Skeletal muscle tissue (tissue), 4 donors: ENCODE data around the gene PLEKHG4B. TPM values are rescaled to one million over a fixed set of nuclear protein-coding genes. Genes with fewer than 3 reads are reported as not detected.
"Not testable (repeated sequence)": the region's sequence is repeated elsewhere in the genome, so short reads cannot be mapped to it uniquely, and the experiment has no call there.

Experiments
- H3K27ac ChIP-seq: one replicate; pipeline ENCODE4 v1.7.0; 2013; ENCODE audit warnings: mild to moderate bottlenecking, low read depth, low read length, inconsistent platforms
- H3K27me3 ChIP-seq, 3 donors: one replicate each; pipeline ENCODE4 v1.7.0; 2013; ENCODE audit warnings: low read length in 3 of 3; ENCODE audit not compliant: control insufficient read depth in 3 of 3, insufficient read depth in 3 of 3
- H3K36me3 ChIP-seq, 3 donors: one replicate each; pipeline ENCODE4 v1.7.0; 2013; ENCODE audit warnings: low read length in 3 of 3; ENCODE audit not compliant: control insufficient read depth in 3 of 3, insufficient read depth in 3 of 3
- H3K4me1 ChIP-seq, 3 donors: one replicate each; pipeline ENCODE4 v1.7.0; 2013; ENCODE audit warnings: low read length in 3 of 3, mild to moderate bottlenecking in 3 of 3; ENCODE audit not compliant: control insufficient read depth in 3 of 3, insufficient read depth in 3 of 3
- H3K4me3 ChIP-seq, 3 donors: one replicate each; pipeline ENCODE4 v1.7.0; 2013; ENCODE audit warnings: low read length in 3 of 3
- H3K9ac ChIP-seq, 3 donors: one replicate each; pipeline ENCODE4 v1.7.0; 2013; ENCODE audit warnings: low read length in 3 of 3, mild to moderate bottlenecking in 3 of 3, moderate library complexity in 2 of 3, low read depth in 1 of 3
- H3K9me3 ChIP-seq, 3 donors: one replicate each; pipeline ENCODE4 v1.7.0; 2013; ENCODE audit warnings: low read length in 3 of 3; ENCODE audit not compliant: control insufficient read depth in 3 of 3
- total RNA-seq: library from RNA; depleted of rRNA; stranded (reverse); fragments of >200 nt; gene quantifications from one replicate; pipeline ENCODE4 v1.2.3, GENCODE V29; 2014
- donor health status: Osteomylitis.

The PLEKHG4B gene
- total RNA-seq, 1 donor from 2014 or later: 0.52 TPM

DNA sequence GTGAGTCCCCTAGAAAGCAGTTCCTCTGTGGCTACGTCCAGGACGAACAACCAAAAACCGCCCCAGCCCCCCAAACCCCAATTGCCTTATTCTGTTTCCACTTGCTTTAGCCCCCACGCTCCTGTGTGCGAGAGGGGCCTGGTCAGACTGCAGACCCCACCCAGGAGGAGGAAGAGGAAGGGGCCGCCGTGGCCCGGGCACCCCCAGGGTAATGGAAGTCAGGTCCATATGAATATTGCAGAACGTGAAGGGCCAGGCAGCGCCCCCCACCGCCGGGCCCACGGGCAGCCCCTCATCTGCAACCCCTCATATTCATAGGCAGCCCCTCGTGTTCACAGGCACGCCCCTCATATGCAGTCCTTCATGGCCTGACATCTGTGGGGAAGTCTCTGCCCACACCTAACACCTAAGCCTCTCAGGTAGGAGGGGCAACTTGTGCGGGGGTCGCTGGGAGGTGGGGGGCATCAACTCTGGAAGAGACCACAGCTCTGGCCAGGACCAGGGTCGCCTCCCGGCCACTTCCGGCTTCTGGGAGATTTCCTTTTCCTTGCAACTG lies 37.7 kb upstream of the PLEKHG4B start:
- H3K36me3 ChIP-seq: no peaks in the 10 kb centered on the region
- no peak overlapping the region for H3K9ac ChIP-seq
- H3K9me3 ChIP-seq: peaks cover 0 to 3% (median 0%) of the 10 kb centered on the region in 3 donors
- H3K4me3 ChIP-seq: no peak overlapping the region
- peaks cover 21 to 39% (median 36%) of the 10 kb centered on the region in 3 donors for H3K27me3 ChIP-seq
- no peak overlapping the region for H3K27ac ChIP-seq
- H3K4me1 ChIP-seq: no peaks in the 10 kb centered on the region

DNA sequence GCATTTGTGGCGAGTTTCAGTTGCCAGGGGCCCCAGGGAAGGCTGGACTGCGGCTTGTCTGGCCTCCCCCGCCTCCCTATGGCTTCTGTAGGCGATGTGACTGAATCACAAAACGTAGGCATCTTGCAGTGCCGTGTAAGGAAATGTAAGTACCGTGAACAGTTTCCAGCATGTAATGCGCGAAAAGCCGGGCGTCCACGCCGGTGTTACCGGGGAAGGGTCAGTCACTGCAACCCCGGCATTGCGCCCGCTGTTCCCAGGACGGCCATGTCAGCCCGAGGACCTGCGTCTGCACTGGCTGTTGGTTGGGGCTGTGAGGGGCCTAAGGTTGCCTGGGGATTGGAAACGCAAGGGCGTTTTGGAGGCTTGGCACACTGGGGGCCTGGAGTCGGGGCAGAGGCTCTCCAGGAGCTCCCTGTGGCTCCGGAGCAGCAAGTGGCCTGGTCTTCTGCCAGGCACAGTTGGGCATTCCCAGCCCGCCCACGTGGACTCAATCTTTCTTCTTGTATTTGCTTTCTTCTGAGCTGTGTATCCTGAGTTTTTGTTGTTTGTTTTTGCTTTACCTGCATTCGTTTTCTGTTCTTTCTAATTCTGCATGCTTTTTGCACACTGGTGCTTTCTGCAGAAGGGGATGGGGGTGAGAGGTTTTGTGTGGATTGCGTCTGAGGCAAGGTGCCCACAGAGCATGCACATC lies 36.9 kb upstream of the PLEKHG4B start:
- Histone ChIP-seq H3K9ac (no peak overlapping the region), H3K27ac (no peak overlapping the region), H3K4me3 (no peak overlapping the region), H3K9me3 (peaks cover 0 to 3% (median 0%) of the 10 kb centered on the region in 3 donors), H3K27me3 (peaks cover 21 to 39% (median 36%) of the 10 kb centered on the region in 3 donors), H3K36me3 (no peaks in the 10 kb centered on the region), H3K4me1 (no peaks in the 10 kb centered on the region)

DNA sequence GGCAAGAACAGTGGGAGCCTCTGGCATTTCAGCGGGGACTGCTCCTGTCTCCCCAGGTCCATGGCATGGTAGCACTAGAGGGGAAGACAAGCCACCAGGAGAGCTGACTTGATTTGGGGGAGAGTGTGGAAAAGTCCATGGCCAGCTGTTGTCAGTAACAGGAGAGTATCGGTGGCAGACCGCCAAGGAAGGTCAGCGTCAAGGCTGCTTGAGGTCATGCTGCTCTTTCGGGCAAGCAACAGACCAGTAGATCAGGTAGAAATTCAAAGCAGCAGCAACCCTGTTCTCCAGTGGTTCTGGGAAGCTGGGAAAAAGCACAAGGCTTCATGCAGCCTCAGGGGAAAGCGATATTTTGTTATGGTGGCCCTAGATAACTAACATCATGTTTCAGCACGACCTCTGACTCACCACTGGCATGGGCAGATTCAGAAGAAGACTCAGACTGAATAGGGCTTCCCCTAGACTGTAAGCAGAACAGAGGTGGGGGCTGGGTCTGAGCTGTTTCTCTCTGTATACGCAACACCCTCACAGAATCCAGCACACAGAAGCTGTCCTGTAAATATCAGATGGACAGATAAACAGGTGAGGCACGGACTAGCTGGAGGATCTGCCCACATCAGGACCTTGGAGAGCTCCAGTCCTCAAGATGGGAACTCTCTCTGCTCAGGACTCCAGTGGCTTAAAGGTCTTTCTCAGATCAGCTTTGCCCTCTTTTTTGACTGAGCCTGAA lies 35.2 kb upstream of the PLEKHG4B start:
- H3K9ac ChIP-seq: no peak overlapping the region
- H3K9me3 ChIP-seq: no peaks in the 10 kb centered on the region
- H3K27me3 ChIP-seq: peaks cover 19 to 34% (median 29%) of the 10 kb centered on the region in 3 donors
- H3K27ac ChIP-seq: no peak overlapping the region
- no peaks in the 10 kb centered on the region for H3K4me1 ChIP-seq
- H3K36me3 ChIP-seq: no peaks in the 10 kb centered on the region
- no peak overlapping the region for H3K4me3 ChIP-seq

DNA sequence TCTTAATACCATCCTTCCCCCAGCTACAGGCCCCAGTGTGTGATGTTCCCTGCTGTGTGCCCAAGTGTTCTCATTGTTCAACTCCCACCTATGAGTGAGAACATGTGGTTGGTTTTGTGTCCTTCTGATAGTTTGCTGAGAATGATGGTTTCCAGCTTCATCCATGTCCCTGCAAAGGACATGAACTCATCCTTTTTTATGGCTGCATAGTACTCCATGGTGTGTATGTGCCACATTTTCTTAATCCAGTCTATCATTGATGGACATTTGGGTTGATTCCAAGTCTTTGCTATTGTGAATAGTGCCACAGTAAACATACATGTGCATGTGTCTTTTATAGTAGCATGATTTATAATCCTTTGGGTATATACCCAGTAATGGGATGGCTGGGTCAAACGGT lies 31.7 kb upstream of the PLEKHG4B start:
- not testable (repeated sequence) for H3K27me3 ChIP-seq, H3K36me3 ChIP-seq, H3K27ac ChIP-seq, H3K4me3 ChIP-seq, H3K9ac ChIP-seq, H3K4me1 ChIP-seq, H3K9me3 ChIP-seq

DNA sequence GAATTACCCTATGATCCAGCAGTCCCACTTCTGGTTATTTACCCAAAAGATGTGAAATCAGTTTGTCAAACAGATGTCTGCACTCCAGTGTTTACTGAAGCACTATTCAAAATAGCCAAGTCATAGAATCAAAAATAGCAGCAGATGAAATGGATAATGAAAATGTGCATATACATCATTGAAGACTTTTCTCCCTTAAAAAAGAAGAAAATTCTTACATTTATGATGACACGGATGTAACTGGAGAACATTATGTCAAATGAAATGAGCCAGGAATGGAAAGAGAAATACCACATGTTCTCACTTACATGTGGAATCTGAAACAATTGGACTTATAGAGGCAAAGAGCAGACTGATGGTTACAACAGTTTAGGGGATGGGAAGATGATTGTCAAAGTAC lies 21.5 kb upstream of the PLEKHG4B start:
- H3K36me3 ChIP-seq: no peaks in the 10 kb centered on the region
- no peak overlapping the region for H3K4me3 ChIP-seq
- H3K27ac ChIP-seq: no peak overlapping the region
- H3K4me1 ChIP-seq: no peaks in the 10 kb centered on the region
- no peak overlapping the region for H3K9ac ChIP-seq
- peaks cover 11 to 16% (median 14%) of the 10 kb centered on the region in 3 donors for H3K27me3 ChIP-seq
- H3K9me3 ChIP-seq: no peaks in the 10 kb centered on the region

DNA sequence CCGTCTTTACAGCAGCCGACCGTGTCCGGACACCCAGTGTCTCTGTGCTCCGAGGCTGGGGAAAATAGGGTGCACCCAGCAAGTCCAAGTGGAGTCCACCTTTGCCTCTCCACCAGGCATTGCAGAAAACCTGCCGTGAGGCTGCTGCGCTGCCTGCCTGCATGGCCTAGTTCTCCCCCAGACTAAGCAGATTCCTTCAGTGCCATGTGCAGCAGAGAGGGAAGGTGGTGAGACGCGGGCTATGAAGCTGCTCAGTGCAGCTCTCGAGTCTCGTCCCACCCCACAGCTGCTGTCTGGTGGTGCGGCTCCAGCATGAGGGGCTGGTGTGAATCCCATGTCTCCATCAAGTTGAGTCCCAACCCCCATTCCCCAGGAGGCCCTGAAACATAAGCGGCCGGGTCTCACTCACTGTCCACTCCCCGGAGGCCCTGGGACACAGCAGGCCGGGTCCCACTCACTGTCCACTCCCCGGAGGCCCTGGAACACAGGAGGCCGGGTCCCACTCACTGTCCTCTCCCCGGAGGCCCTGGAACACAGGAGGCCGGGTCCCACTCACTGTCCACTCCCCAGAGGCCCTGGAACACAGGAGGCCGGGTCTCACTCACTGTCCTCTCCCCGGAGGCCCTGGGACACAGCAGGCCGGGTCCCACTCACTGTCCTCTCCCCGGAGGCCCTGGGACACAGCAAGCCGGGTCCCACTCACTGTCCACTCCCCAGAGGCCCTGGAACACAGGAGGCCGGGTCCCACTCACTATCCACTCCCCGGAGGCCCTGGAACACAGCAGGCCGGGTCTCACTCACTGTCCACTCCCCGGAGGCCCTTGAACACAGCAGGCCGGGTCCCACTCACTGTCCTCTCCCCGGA lies 19.4 kb upstream of the PLEKHG4B start:
- not testable (repeated sequence) for H3K4me1 ChIP-seq, H3K27ac ChIP-seq, H3K36me3 ChIP-seq, H3K4me3 ChIP-seq, H3K9ac ChIP-seq, H3K9me3 ChIP-seq
- H3K27me3 ChIP-seq: peaks cover 11 to 35% (median 28%) of the 10 kb centered on the region in 3 donors

DNA sequence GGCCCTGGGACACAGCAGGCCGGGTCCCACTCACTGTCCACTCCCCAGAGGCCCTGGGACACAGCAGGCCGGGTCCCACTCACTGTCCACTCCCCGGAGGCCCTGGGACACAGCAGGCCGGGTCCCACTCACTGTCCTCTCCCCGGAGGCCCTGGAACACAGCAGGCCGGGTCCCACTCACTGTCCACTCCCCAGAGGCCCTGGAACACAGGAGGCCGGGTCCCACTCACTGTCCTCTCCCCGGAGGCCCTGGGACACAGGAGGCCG lies 18.9 kb upstream of the PLEKHG4B start:
- not testable (repeated sequence) for H3K9me3 ChIP-seq, H3K36me3 ChIP-seq, H3K4me3 ChIP-seq, H3K4me1 ChIP-seq, H3K27ac ChIP-seq, H3K9ac ChIP-seq
- H3K27me3 ChIP-seq: peaks cover 11 to 39% (median 28%) of the 10 kb centered on the region in 3 donors

DNA sequence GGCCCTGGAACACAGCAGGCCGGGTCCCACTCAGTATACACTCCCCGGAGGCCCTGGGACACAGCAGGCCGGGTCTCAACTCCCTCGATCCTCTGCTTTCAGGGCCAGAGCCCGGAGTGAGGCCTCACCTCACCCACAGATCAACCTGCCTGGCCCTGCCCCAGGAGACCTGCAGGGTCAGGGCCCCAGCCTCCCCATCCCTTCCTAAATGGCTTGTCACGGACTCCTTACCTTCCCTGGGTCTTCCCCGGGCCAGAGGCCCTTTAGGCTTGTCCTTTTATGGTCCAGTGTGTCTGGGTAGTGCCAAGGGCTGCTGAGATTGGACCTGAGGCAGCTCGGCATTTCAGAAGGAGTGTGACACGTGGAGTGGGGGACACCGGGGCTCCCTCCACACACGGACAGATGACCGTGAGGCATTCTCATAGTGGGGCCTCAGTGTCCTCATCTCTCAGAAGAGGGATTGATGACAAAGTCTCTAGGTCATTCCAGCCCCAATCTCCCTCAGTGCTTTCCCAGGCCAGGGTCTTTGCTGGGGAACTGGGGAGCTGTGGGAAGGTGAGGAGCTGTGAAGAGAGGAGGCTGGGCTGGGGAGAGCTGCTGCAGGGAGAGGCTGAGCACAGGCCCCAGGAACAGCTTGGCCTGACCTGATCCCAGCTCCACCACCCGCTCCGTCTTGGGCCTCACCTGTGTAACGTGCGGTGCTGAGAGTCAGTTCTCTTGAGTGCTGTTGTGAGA lies 18.0 kb upstream of the PLEKHG4B start:
- no peak overlapping the region for H3K4me3 ChIP-seq
- peaks cover 11 to 35% (median 32%) of the 10 kb centered on the region in 3 donors for H3K27me3 ChIP-seq
- no peak overlapping the region for H3K9ac ChIP-seq
- no peak overlapping the region for H3K27ac ChIP-seq
- H3K36me3 ChIP-seq: no peaks in the 10 kb centered on the region
- no peaks in the 10 kb centered on the region for H3K9me3 ChIP-seq
- no peaks in the 10 kb centered on the region for H3K4me1 ChIP-seq

DNA sequence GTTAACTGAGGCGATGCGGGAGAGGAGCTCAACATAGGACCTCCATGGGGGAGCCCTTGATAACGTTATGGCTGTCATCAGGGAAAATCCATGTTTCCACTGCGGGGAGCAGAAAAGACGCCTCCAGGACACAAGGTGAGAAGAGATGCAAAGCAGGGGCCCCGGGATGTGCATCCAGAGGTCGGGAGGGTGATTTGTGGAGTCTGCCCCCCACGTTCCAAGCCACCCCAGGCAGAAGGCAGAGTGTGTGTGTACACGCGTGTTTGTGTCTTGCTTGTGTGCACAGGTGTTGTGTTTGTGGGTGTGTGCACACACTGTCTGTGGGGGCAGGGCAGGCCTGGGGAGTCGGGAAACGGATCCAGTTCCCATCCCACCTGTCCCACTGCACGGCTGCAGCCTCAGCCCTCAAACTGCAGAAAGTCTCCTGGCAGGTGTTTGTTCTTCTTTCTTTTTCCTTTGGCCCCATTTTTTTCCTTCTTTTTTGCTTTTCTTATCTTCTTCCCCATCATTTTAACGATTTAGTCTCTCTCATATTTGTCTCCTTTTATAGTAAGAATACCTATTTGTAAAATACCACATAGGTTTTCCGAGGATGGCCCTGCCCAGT lies 17.4 kb upstream of the PLEKHG4B start:
- no peaks in the 10 kb centered on the region for H3K4me1 ChIP-seq
- H3K36me3 ChIP-seq: no peaks in the 10 kb centered on the region
- no peak overlapping the region for H3K9ac ChIP-seq
- no peaks in the 10 kb centered on the region for H3K9me3 ChIP-seq
- H3K4me3 ChIP-seq: no peak overlapping the region
- H3K27ac ChIP-seq: no peak overlapping the region
- peaks cover 11 to 35% (median 32%) of the 10 kb centered on the region in 3 donors for H3K27me3 ChIP-seq
